Upper lobe of left lung (tissue), 4 donors: ENCODE results near the gene MAP2K5.

Experiments used
- POLR2AphosphoS5 ChIP-seq, 2 donors: sonication (generic); formaldehyde crosslinking; IDR thresholded peaks; one replicate each; pipeline ENCODE4 v1.5.1; 2017; ENCODE audit warnings: antibody characterized with exemption in 2 of 2
- TF ChIP-seq, protein P1 (sequence below), 6 experiments: fragments of 450-650 bp in 4 of 6; fragments of 200-600 bp in 2 of 6; sonication (generic) in 2 of 6; IDR thresholded peaks; one replicate each; pipeline ENCODE4 v1.5.1; 2016 to 2019; ENCODE audit warnings: antibody characterized with exemption in 6 of 6

DNA sequence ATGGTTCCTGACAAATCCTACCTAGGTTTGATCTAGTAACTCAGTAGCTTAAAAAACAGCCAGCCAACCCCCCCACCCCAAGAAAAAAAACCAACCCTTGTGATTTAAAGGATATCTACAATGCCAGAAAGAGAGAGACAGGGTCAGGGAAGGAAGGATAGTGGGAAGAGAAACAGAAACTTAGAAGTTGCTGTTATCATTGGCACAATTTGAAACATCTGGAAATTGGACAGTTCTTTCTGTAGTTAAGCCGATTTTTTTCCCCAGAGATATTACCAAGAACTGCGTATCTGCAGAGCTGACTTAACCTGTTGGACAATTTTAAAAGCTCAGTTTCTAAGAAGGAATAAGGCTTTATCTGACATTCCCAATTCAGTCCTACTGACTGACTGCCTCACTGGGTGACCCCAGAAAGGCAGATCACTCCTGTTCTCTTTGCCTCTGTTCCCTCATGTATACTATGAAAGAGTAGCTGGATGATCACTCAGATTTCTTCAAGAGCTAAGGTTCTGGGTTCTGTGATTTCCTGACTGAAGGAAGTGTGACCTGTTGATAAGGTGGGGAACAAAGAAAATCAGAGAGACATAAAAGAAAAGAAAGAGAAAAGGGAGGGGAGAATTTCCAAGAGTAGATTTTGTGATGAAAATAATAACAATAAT lies 128.3 kb downstream of the MAP2K5 start:
- TF ChIP-seq, protein P1, sequence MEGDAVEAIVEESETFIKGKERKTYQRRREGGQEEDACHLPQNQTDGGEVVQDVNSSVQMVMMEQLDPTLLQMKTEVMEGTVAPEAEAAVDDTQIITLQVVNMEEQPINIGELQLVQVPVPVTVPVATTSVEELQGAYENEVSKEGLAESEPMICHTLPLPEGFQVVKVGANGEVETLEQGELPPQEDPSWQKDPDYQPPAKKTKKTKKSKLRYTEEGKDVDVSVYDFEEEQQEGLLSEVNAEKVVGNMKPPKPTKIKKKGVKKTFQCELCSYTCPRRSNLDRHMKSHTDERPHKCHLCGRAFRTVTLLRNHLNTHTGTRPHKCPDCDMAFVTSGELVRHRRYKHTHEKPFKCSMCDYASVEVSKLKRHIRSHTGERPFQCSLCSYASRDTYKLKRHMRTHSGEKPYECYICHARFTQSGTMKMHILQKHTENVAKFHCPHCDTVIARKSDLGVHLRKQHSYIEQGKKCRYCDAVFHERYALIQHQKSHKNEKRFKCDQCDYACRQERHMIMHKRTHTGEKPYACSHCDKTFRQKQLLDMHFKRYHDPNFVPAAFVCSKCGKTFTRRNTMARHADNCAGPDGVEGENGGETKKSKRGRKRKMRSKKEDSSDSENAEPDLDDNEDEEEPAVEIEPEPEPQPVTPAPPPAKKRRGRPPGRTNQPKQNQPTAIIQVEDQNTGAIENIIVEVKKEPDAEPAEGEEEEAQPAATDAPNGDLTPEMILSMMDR (IDR thresholded peaks at IDR 0.05), result no peak
- TF ChIP-seq POLR2AphosphoS5 (IDR thresholded peaks at IDR 0.05), result no peak
